HCT116 (cell line): ENCODE results near the gene NOC3L. TPM values are rescaled to one million over a fixed set of nuclear protein-coding genes. Genes with fewer than 3 reads are reported as not detected.

Experiments used
- ATAC-seq: fragments of 200-7000 bp; cut with Tn5 transposase; 2 replicates; pipeline ENCODE4 v1.9.1; 2020; ENCODE audit warnings: mild to moderate bottlenecking, moderate library complexity
- BruUV-seq: library from RNA; stranded (reverse); fragments of 400-500 nt; replicated peaks from 2 replicates; lab custom pipeline; 2021; lab: Mats Ljungman, UMichigan
- CTCF ChIA-PET: fragments of 300-600 bp; sonication (Branson Sonifier 250); formaldehyde crosslinking; loops from one replicate; lab custom pipeline; 2021; ENCODE audit warnings: antibody characterized with exemption; lab: Charles Lee
- POLR2A ChIA-PET: fragments of 300-600, 350-600 bp; sonication (Branson Sonifier 250); formaldehyde crosslinking; loops from one replicate; lab custom pipeline; 2021; ENCODE audit warnings: antibody characterized with exemption; lab: Charles Lee
- RAD21 ChIA-PET, 2 experiments: fragments of 300-600 bp; sonication (Branson Sonifier 250); formaldehyde crosslinking; loops; one replicate each; lab custom pipeline; 2023; ENCODE audit warnings: low total read pairs in 2 of 2; ENCODE audit not compliant: uncharacterized antibody in 2 of 2, unreplicated experiment in 2 of 2, low non-redundant PET in 1 of 2; lab: Charles Lee
- DNase-seq: peaks from one replicate; pipeline ENCODE4 v3.0.0-alpha.2; 2010; ENCODE audit warnings: low read depth, low spot score
- H2AFZ ChIP-seq: fragments of 200-600 bp; shearing (Covaris generic), sonication (generic); 2 replicates; pipeline ENCODE4 v1.6.1; 2017; ENCODE audit warnings: low read depth, mixed run types, mixed read lengths, antibody characterized with exemption, low read length; ENCODE audit not compliant: poor library complexity, severe bottlenecking
- H3K27ac ChIP-seq: 2 replicates; pipeline ENCODE4 v1.5.1; 2012; ENCODE audit warnings: low read depth, low read length
- H3K27me3 ChIP-seq: fragments of 200-600 bp; sonication (generic); 2 replicates; pipeline ENCODE4 v1.6.1; 2016; ENCODE audit warnings: mixed run types, low read length, mixed read lengths; ENCODE audit not compliant: insufficient read depth
- H3K36me3 ChIP-seq, 2 experiments: fragments of 200-500 bp in 1 of 2; fragments of 200-600 bp in 1 of 2; sonication (Bioruptor generic) in 1 of 2; sonication (generic) in 1 of 2; 2 replicates each; pipeline versions ENCODE4 v1.5.1 to v1.6.1; 2014 to 2016; ENCODE audit warnings: low read length in 2 of 2, inconsistent platforms in 1 of 2, mixed read lengths in 1 of 2, mixed run types in 1 of 2; ENCODE audit not compliant: insufficient read depth in 2 of 2, control insufficient read depth in 1 of 2
- H3K4me1 ChIP-seq, 2 experiments: fragments of 200-600 bp in 1 of 2; sonication (generic) in 1 of 2; 2 replicates each; pipeline versions ENCODE4 v1.5.1 to v1.6.1; 2012 to 2017; ENCODE audit warnings: low read length in 2 of 2, inconsistent platforms in 1 of 2, mild to moderate bottlenecking in 1 of 2, mixed read lengths in 1 of 2, mixed run types in 1 of 2, moderate library complexity in 1 of 2; ENCODE audit not compliant: insufficient read depth in 2 of 2, control insufficient read depth in 1 of 2
- H3K4me2 ChIP-seq: fragments of 200-600 bp; sonication (generic); 2 replicates; pipeline ENCODE4 v1.6.1; 2017; ENCODE audit warnings: mixed run types, low read length, mixed read lengths
- H3K4me3 ChIP-seq, 2 experiments: fragments of 200-600 bp in 1 of 2; sonication (generic) in 1 of 2; replicated peaks in 1 of 2; 2 replicates each; pipeline ENCODE4 v1.5.1; 2011 to 2016; ENCODE audit warnings: low read length in 2 of 2, control low read depth in 1 of 2, low read depth in 1 of 2, mild to moderate bottlenecking in 1 of 2, mixed read lengths in 1 of 2, mixed run types in 1 of 2
- H3K79me2 ChIP-seq: fragments of 200-600 bp; sonication (generic); 2 replicates; pipeline ENCODE4 v1.6.1; 2017; ENCODE audit warnings: mild to moderate bottlenecking, mixed run types, low read length, moderate library complexity, mixed read lengths; ENCODE audit not compliant: insufficient read depth
- H3K9ac ChIP-seq: fragments of 200-600 bp; sonication (generic); 2 replicates; pipeline ENCODE4 v1.6.1; 2016; ENCODE audit warnings: low read length, mixed read lengths
- H3K9me2 ChIP-seq: fragments of 200-600 bp; sonication (generic), shearing (Covaris generic); 2 replicates; pipeline ENCODE4 v1.6.1; 2017; ENCODE audit warnings: mixed run types, mild to moderate bottlenecking, moderate library complexity; ENCODE audit not compliant: insufficient read depth
- H3K9me3 ChIP-seq, 2 experiments: fragments of 200-500 bp in 1 of 2; fragments of 200-600 bp in 1 of 2; sonication (Bioruptor generic) in 1 of 2; sonication (generic) in 1 of 2; 2 replicates each; pipeline ENCODE4 v1.6.1; 2014 to 2017; ENCODE audit warnings: low read length in 2 of 2, mixed read lengths in 2 of 2, inconsistent platforms in 1 of 2, low read depth in 1 of 2, mild to moderate bottlenecking in 1 of 2, mixed run types in 1 of 2, moderate library complexity in 1 of 2; ENCODE audit not compliant: control insufficient read depth in 1 of 2, insufficient read depth in 1 of 2
- H4K20me1 ChIP-seq: fragments of 200-600 bp; sonication (generic), shearing (Covaris generic); 2 replicates; pipeline ENCODE4 v1.6.1; 2017; ENCODE audit warnings: mixed run types, mild to moderate bottlenecking, moderate library complexity; ENCODE audit not compliant: insufficient read depth
- ATF3 ChIP-seq: IDR thresholded peaks from 2 replicates; pipeline ENCODE4 v1.6.1; 2012
- CEBPB ChIP-seq: IDR thresholded peaks from 2 replicates; pipeline ENCODE4 v1.6.1; 2012; ENCODE audit warnings: low read depth
- CTCF ChIP-seq, 3 experiments: fragments of 200-600 bp in 1 of 3; sonication (generic) in 1 of 3; IDR thresholded peaks in 2 of 3; conservative IDR thresholded peaks in 1 of 3; 2 replicates each; pipeline ENCODE4 v1.5.1; 2012 to 2017; ENCODE audit warnings: low read depth in 2 of 3, low read length in 2 of 3, antibody characterized with exemption in 1 of 3, borderline replicate concordance in 1 of 3, control low read depth in 1 of 3, mild to moderate bottlenecking in 1 of 3, mixed read lengths in 1 of 3, mixed run types in 1 of 3, moderate library complexity in 1 of 3; ENCODE audit not compliant: insufficient read depth in 1 of 3
- ELF1 ChIP-seq: IDR thresholded peaks from 2 replicates; pipeline ENCODE4 v1.6.1; 2012; ENCODE audit warnings: low read depth, borderline replicate concordance
- EZH2 ChIP-seq: fragments of 200-600 bp; sonication (generic); IDR thresholded peaks from 2 replicates; pipeline ENCODE4 v1.6.1; 2017; ENCODE audit warnings: antibody characterized with exemption, mixed run types
- EZH2phosphoT487 ChIP-seq: fragments of 200-600 bp; IDR thresholded peaks from 2 replicates; pipeline ENCODE4 v1.6.1; 2018; ENCODE audit warnings: antibody characterized with exemption, borderline replicate concordance
- FOSL1 ChIP-seq: IDR thresholded peaks from 2 replicates; pipeline ENCODE4 v1.6.1; 2012; ENCODE audit warnings: low read depth
- MAX ChIP-seq: IDR thresholded peaks from 2 replicates; pipeline ENCODE4 v1.6.1; 2012
- POLR2A ChIP-seq: IDR thresholded peaks from 2 replicates; pipeline ENCODE4 v1.7.0; 2011; ENCODE audit warnings: borderline replicate concordance; ENCODE audit not compliant: insufficient read depth, insufficient read length; ENCODE audit errors: extremely low read depth
- POLR2AphosphoS5 ChIP-seq: IDR thresholded peaks from 2 replicates; pipeline ENCODE4 v1.6.1; 2011; ENCODE audit warnings: mild to moderate bottlenecking, low read depth, low read length, moderate library complexity
- RAD21 ChIP-seq: IDR thresholded peaks from 2 replicates; pipeline ENCODE4 v1.6.1; 2012; ENCODE audit warnings: low read depth, mild to moderate bottlenecking
- REST ChIP-seq: IDR thresholded peaks from 2 replicates; pipeline ENCODE4 v1.6.1; 2012; ENCODE audit warnings: low read depth
- SIN3A ChIP-seq: IDR thresholded peaks from 2 replicates; pipeline ENCODE4 v1.6.1; 2012; ENCODE audit warnings: low read depth
- SRF ChIP-seq: IDR thresholded peaks from 2 replicates; pipeline ENCODE4 v1.6.1; 2012; ENCODE audit warnings: low read depth
- TCF7L2 ChIP-seq: IDR thresholded peaks from 2 replicates; pipeline ENCODE4 v1.7.0; 2011; ENCODE audit warnings: borderline replicate concordance, inconsistent platforms; ENCODE audit not compliant: insufficient read depth, insufficient read length; ENCODE audit errors: extremely low read depth
- YY1 ChIP-seq: IDR thresholded peaks from 2 replicates; pipeline ENCODE4 v1.6.1; 2011; ENCODE audit warnings: low read length, low read depth, moderate library complexity, mild to moderate bottlenecking; ENCODE audit not compliant: insufficient replicate concordance; ENCODE audit errors: extremely low read depth
- ZBTB33 ChIP-seq: IDR thresholded peaks from 2 replicates; pipeline ENCODE4 v1.6.1; 2011; ENCODE audit warnings: mild to moderate bottlenecking, low read length, moderate library complexity; ENCODE audit not compliant: insufficient replicate concordance; ENCODE audit errors: extremely low read depth
- ZFX ChIP-seq: fragments of 450-650 bp; IDR thresholded peaks from 2 replicates; pipeline ENCODE4 v1.6.1; 2017
- intact Hi-C: fragments of 100-400 bp; cut with micrococcal nuclease; formaldehyde crosslinking; loops from 2 replicates; pipeline ENCODE4 v1.10.0; 2022
- total RNA-seq: library from RNA; stranded (reverse); gene quantifications from one replicate; pipeline ENCODE4 v1.2.1, GENCODE V29; 2021; ENCODE audit not compliant: unreplicated experiment

Gene NOC3L
- total RNA-seq, 1 experiment from 2014 or later, result 45.5 TPM

- H3K4me1 ChIP-seq, result no peaks in the 10 kb centered on the region
- DNase-seq, result no peak
- no peak overlapping the region for H3K4me3 ChIP-seq
- RAD21 ChIA-PET, result no interaction called here
- H2AFZ ChIP-seq, result no peak overlapping the region
- no peaks in the 10 kb centered on the region for H3K27me3 ChIP-seq
- BruUV-seq, result no TSS peak
- intact Hi-C loops, result no loop called here
- H3K9ac ChIP-seq, result no peak overlapping the region
- no peak overlapping the region for H3K4me2 ChIP-seq
- H3K27ac ChIP-seq, result no peak overlapping the region
- CTCF ChIA-PET, result no interaction called here
- POLR2A ChIA-PET, result no interaction called here
- no peak for TF ChIP-seq ATF3
- TF ChIP-seq TCF7L2, result no peak
- no peak for TF ChIP-seq EZH2phosphoT487
- TF ChIP-seq ZFX, result no peak
- TF ChIP-seq ELF1, result no peak
- no peak for TF ChIP-seq CTCF (IDR thresholded peaks at IDR 0.05 in 2 of 3, conservative IDR thresholded peaks at IDR 0.05 in 1 of 3; ENCODE audit: borderline replicate concordance in 1 of 3, insufficient read depth in 1 of 3, low read depth in 2 of 3, low read length in 2 of 3)
- no peak for TF ChIP-seq SIN3A
- TF ChIP-seq EZH2, result no peak
- TF ChIP-seq REST, result no peak
- no peak for TF ChIP-seq ZBTB33
- TF ChIP-seq POLR2AphosphoS5, result no peak
- TF ChIP-seq RAD21, result no peak
- no peak for TF ChIP-seq YY1
- TF ChIP-seq FOSL1, result no peak
- no peak for TF ChIP-seq SRF
- TF ChIP-seq CEBPB, result no peak
- no peak for TF ChIP-seq POLR2A
- no peak for TF ChIP-seq MAX
- no peaks in the 10 kb centered on the region for H3K9me2 ChIP-seq
- H3K9me3 ChIP-seq, result no peaks in the 10 kb centered on the region
- ATAC-seq, result no peak
- peaks cover 34% of the 10 kb centered on the region for H3K79me2 ChIP-seq
- peaks cover 36 to 44% of the 10 kb centered on the region in 2 experiments; a peak in 3 of 4 replicates for H3K36me3 ChIP-seq
- no peaks in the 10 kb centered on the region for H4K20me1 ChIP-seq
Measured at GRCh38 chr10:94327649-94328048, 35.1 kb downstream of the NOC3L start.
